HG02588 (cell line): ENCODE results near the gene HAUS5.

Experiments
- ATAC-seq: cut with Tn5 transposase; IDR thresholded peaks from one replicate; pipeline ENCODE4 v1.9.1; 2021; ENCODE audit warnings: mild to moderate bottlenecking, moderate library complexity; ENCODE audit not compliant: unreplicated experiment

HAUS5 gene

GRCh38 chr19:35669974-35670373 lies 57.4 kb downstream of the HAUS5 start:
- ATAC-seq: no peak

- no peak for ATAC-seq
Measured at GRCh38 chr19:35670686-35671085, 58.2 kb downstream of the HAUS5 start.

GRCh38 chr19:35671818-35672217 lies 59.3 kb downstream of the HAUS5 start:
- ATAC-seq: no peak

- peak; percentile 58 for ATAC-seq
Measured at GRCh38 chr19:35673121-35673804, 60.7 kb downstream of the HAUS5 start.
